ENCODE measurements around the gene CCDC187.

CCDC187 gene

DNA sequence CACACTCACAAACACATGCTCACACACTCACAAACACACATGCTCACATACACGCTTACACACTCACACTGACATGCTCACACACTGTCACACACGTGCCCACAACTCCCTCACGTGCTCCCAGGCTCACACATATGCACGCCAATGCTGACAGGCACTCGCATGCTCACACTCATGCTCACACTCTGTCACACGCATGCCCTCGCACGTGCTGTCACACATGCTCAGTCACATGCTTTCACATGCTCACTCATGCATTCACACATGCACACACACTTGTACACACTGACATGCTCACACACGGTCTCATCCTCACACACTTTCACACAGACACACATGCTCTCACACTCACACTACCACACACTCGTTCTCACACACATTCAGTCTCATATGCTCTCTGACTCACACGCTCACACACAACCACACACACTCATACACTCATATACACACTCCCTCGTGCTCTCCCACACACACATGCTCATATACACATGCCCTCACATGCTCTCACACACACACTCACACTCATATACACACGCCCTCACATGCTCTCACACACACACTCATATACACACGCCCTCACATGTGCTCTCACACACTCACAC lies 10.3 kb downstream of the CCDC187 start:
- TF ChIP-seq, protein P1, sequence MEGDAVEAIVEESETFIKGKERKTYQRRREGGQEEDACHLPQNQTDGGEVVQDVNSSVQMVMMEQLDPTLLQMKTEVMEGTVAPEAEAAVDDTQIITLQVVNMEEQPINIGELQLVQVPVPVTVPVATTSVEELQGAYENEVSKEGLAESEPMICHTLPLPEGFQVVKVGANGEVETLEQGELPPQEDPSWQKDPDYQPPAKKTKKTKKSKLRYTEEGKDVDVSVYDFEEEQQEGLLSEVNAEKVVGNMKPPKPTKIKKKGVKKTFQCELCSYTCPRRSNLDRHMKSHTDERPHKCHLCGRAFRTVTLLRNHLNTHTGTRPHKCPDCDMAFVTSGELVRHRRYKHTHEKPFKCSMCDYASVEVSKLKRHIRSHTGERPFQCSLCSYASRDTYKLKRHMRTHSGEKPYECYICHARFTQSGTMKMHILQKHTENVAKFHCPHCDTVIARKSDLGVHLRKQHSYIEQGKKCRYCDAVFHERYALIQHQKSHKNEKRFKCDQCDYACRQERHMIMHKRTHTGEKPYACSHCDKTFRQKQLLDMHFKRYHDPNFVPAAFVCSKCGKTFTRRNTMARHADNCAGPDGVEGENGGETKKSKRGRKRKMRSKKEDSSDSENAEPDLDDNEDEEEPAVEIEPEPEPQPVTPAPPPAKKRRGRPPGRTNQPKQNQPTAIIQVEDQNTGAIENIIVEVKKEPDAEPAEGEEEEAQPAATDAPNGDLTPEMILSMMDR (conservative IDR thresholded peaks at IDR 0.05) = no peak
- TF ChIP-seq ZFX (IDR thresholded peaks at IDR 0.05) = no peak
- H3K27ac ChIP-seq = no peak overlapping the region

DNA sequence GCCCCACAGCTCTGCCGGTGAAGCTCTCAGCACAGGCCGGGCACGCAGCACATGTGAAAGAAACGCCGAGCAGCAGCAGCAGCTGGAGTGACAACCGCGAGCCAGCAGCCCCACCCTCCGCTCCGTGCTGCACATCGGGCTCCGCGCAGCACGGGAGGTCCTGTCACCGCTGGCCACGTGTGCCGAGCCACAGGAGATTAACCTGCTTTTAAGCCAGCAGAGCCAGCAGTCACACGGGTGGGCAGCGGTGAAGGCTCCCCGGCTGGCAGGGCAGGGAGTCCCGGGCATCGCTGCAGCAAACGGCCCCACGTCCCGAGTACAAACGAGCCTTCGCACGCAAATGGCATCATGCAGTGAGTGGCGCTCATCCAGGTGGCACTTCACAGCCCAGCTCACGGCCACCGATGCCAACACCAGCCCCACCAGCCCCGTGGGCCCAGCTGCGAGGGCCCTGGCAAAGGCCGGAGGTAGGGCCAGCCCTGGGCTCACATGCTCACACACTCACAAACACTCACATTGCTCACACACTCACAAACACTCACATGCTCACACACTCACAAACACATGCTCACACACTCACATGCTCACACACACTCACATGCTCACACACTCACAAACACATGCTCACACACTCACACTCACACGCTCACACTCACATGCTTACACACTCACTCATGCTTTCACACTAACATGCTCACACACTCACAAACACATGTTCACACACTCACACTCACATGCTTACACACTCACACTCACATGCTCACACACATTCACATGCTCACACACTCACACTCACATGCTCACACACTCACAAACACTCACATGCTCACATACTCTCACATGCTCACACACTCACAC lies 11.1 kb downstream of the CCDC187 start:
- no peak overlapping the region for H3K27ac ChIP-seq
- TF ChIP-seq, protein P1 (conservative IDR thresholded peaks at IDR 0.05) = no peak
- TF ChIP-seq ZFX (IDR thresholded peaks at IDR 0.05) = no peak

- TF ChIP-seq, protein P1 (conservative IDR thresholded peaks at IDR 0.05) = no peak
- no peak for TF ChIP-seq ZFX (IDR thresholded peaks at IDR 0.05)
Observed at GRCh38 chr9:136292026-136292538, 11.8 kb downstream of the CCDC187 start.

DNA sequence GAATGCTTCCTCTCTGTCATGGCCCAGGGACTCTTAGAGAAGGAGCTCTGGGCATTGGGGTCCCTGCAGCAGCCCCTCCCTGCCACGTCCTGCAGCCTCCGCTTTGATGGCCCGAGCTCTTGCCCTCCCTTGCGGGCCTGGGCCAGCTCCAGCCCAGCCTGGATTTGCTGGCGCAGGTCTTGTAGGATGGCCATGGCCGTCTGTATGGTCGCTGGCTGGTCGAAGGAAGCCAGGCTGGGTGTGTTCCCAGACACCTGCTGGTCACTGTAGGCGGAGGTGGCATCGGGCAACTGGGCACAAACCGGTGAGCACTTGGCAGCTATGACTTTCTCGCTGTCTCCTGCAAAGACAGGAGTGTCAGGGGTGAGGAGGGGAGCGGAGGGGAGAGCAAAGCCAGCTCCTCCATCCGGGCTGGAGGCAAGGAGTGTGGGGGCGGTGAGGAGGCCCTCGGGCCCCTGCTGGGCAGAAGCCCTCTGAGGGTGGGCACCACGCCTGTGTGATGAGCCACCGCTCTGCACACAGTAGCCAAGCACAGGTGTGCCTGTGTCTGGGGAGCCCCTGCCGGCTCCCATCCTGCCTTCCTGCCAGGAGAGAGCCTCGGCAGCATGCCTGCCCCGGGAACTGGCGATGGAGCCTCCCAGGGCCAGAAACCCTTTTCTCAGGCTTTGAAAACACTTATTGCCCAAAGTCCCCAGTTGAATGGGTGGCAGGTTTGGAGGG lies 12.4 kb downstream of the CCDC187 start:
- H3K27ac ChIP-seq = no peak overlapping the region
- no peak for TF ChIP-seq ZFX (IDR thresholded peaks at IDR 0.05)
- TF ChIP-seq, protein P1 (conservative IDR thresholded peaks at IDR 0.05) = no peak

More at GRCh38 chr9:136292026-136292538, 11.8 kb downstream of the CCDC187 start:
- H3K27ac ChIP-seq = no peak overlapping the region

- no peak overlapping the region for H3K27ac ChIP-seq
- no peak for TF ChIP-seq ZFX (IDR thresholded peaks at IDR 0.05)
- TF ChIP-seq, protein P1 (conservative IDR thresholded peaks at IDR 0.05) = no peak
Observed at GRCh38 chr9:136290508-136291000, 13.3 kb downstream of the CCDC187 start.

DNA sequence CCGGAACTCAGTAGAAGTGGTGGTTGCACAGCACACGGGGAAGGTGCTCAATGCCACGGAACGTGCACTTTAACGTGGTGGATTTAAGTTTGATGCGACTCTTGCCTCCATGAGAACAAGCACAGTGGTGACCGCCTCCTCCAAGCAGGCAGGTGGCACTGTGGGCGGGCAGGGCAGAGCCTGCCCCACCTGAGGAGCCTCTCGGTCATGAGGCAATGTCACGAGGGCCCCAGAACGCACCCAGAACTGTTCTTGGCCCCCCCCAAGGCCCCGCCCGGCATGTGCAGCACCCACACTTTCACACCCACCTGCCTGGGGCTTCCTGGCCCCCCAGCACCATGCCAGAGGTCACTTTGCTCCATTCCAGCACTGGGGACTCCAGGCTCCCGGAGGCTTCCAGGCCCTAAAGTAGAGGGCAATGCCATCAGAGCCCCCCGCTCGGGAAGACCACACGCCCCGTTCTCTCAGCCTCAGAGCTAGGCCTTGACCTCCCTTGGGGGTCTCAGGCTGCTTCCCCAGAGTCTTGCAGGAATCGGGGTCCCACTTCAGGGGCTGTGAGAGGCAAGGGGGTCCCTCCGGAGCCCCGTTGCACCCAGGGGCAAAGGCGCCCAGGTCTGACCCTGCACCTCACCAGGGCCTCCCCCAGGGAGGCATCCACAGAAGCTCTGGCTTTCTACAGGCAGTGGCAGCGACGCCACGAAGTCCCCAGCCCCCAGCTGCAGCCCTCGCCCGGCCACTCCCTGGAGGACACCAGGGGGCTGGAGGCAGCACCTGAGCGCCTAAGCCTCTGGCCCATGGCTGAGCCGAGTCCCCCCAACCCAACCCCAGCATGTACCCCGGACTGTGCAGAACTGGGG lies 14.0 kb downstream of the CCDC187 start:
- no peak overlapping the region for H3K27ac ChIP-seq
- no peak for TF ChIP-seq ZFX (IDR thresholded peaks at IDR 0.05)
- TF ChIP-seq, protein P1 (conservative IDR thresholded peaks at IDR 0.05) = no peak; the same call in 1 of the 2 replicates
